ENCODE data around the gene JMJD1C. TPM values are rescaled to one million over a fixed set of nuclear protein-coding genes. Genes with fewer than 3 reads are reported as not detected.
A peak's percentile ranks its signal among the peaks of the same experiment; 100 is the strongest.

JMJD1C gene
- polyA plus RNA-seq, 3 donors: 96.7 to 112 (median 108) TPM

GRCh38 chr10:63483983-63484382 is 18.2 kb upstream of the JMJD1C start:
- DNase-seq (ENCODE audit: low read depth in 3 of 3, low spot score in 2 of 3): no peak

GRCh38 chr10:63481815-63482421 is 16.1 kb upstream of the JMJD1C start:
- no peak for DNase-seq (ENCODE audit: low read depth in 3 of 3, low spot score in 2 of 3)

- no peak for DNase-seq (ENCODE audit: low read depth in 3 of 3, low spot score in 2 of 3)
Measured at GRCh38 chr10:63480237-63480636, 14.5 kb upstream of the JMJD1C start.

- DNase-seq (ENCODE audit: low read depth in 3 of 3, low spot score in 2 of 3): no peak
Measured at GRCh38 chr10:63478564-63478963, 12.8 kb upstream of the JMJD1C start.

GRCh38 chr10:63477927-63478326 is 12.2 kb upstream of the JMJD1C start:
- DNase-seq (ENCODE audit: low read depth in 3 of 3, low spot score in 2 of 3): no peak

GRCh38 chr10:63474488-63474887 is 8.7 kb upstream of the JMJD1C start:
- DNase-seq (ENCODE audit: low read depth in 3 of 3, low spot score in 2 of 3): no peak

- DNase-seq (ENCODE audit: low read depth in 3 of 3, low spot score in 2 of 3): no peak
Measured at GRCh38 chr10:63470928-63471327, 5.2 kb upstream of the JMJD1C start.

GRCh38 chr10:63468947-63469346 is 3.2 kb upstream of the JMJD1C start:
- DNase-seq (ENCODE audit: low read depth in 3 of 3, low spot score in 2 of 3): no peak

GRCh38 chr10:63467841-63468240 is 2.1 kb upstream of the JMJD1C start:
- no peak for DNase-seq (ENCODE audit: low read depth in 3 of 3, low spot score in 2 of 3)

- DNase-seq (ENCODE audit: low read depth in 3 of 3, low spot score in 2 of 3): peak; percentile 34 to 48 (median 35)
Measured at GRCh38 chr10:63466144-63466935, 563 bp upstream of the JMJD1C start.

GRCh38 chr10:63464402-63465292 is 1.1 kb downstream of the JMJD1C start:
- DNase-seq (ENCODE audit: low read depth in 3 of 3, low spot score in 2 of 3): peak; percentile 29 to 42 (median 39)

- DNase-seq (ENCODE audit: low read depth in 3 of 3, low spot score in 2 of 3): no peak
Measured at GRCh38 chr10:63462442-63462841, 3.3 kb downstream of the JMJD1C start.

- DNase-seq (ENCODE audit: low read depth in 3 of 3, low spot score in 2 of 3): no peak
Measured at GRCh38 chr10:63458177-63458576, 7.6 kb downstream of the JMJD1C start.

GRCh38 chr10:63457594-63457993 is 8.2 kb downstream of the JMJD1C start:
- no peak for DNase-seq (ENCODE audit: low read depth in 3 of 3, low spot score in 2 of 3)

- no peak for DNase-seq (ENCODE audit: low read depth in 3 of 3, low spot score in 2 of 3)
Measured at GRCh38 chr10:63456437-63457210, 9.2 kb downstream of the JMJD1C start.

GRCh38 chr10:63455507-63455906 is 10.3 kb downstream of the JMJD1C start:
- no peak for DNase-seq (ENCODE audit: low read depth in 3 of 3, low spot score in 2 of 3)

GRCh38 chr10:63454631-63455030 is 11.1 kb downstream of the JMJD1C start:
- DNase-seq (ENCODE audit: low read depth in 3 of 3, low spot score in 2 of 3): no peak

GRCh38 chr10:63452524-63452923 is 13.3 kb downstream of the JMJD1C start:
- no peak for DNase-seq (ENCODE audit: low read depth in 3 of 3, low spot score in 2 of 3)

- no peak for DNase-seq (ENCODE audit: low read depth in 3 of 3, low spot score in 2 of 3)
Measured at GRCh38 chr10:63446716-63447440, 18.9 kb downstream of the JMJD1C start.

GRCh38 chr10:63441404-63441803 is 24.4 kb downstream of the JMJD1C start:
- DNase-seq (ENCODE audit: low read depth in 3 of 3, low spot score in 2 of 3): no peak
